ENCODE measurements around the gene AAR2.

The AAR2 gene

GRCh38 chr20:36262440-36262839 is 26.2 kb downstream of the AAR2 start:
- no peak for DNase-seq

DNA sequence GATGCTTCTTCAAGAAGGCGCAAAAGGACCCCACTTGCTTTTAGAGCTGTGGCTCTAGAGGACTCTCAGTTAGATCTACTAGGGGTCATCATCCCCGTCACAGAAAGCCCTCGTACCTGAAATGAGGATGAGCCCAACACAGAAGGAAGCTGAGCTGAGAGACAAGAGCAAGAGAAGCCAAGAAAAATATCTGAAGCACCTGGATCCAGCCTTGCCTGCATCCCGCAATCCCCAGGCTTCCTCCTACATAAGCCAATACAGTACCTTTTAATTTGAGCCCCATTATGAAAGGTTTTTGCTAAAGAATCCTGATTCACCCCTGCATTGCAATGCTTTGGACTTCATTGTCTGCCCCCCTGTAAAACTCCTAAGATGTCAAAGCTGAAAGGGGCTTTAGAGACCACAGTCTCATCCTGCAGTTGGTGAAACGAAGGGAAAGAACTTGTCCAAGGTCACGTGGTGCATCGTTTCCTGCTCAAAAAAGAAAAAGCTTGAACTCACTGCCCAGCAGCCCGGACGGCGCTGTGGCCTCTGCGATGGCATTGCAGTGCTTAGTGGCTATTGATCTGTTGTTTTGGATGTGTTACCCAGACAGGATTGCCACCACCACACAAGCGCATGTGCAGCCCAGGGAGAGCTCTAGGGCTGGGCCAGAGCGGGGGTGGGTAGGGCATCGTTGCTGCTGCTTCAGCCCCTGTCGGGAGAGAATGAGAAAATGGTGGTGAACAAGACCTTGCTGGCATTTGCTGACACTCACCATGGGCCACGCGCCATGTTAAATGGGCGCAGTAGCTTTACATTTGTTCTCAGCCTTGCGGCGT is 28.4 kb downstream of the AAR2 start:
- no peak for DNase-seq

- no peak for DNase-seq
These were observed 29.9 kb downstream of the AAR2 start for GRCh38 chr20:36266189-36266588.

DNA sequence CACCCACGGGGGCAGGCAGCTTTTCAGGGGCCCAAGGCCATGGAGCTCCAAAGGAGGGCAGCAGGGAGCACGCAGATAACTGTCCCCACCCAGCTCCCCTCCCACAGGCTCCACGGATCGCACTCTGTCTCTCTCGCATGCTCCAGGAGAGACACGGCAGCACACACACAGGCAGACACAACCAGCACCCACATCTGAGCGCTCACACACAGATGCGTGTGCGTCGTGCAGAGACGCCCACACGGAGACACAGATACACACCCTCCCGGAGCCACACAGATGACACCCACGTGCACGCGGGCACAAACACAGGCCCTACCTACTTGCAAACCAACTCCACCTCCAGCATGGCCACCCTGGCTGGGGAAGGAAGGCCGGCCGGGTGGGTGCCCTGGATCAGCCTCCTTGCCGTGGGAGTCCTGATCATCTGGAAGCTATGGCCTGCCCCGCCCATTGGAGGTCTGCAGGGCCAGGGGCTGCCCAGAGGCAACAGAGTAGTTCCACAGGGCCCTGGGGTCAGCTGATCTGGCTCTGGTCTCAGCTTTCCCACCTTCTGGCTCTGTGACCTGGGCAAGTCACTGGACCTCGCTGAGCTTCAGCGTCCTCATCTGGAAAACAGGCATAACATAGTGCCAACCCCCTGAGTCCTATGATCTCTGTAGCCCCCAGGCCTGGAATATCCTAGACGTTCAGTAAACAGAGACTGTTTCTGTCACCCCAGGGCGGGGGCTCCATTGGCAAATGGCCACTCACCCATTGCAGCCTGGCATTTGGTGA is 31.5 kb downstream of the AAR2 start:
- peak; percentile 45 for DNase-seq

DNA sequence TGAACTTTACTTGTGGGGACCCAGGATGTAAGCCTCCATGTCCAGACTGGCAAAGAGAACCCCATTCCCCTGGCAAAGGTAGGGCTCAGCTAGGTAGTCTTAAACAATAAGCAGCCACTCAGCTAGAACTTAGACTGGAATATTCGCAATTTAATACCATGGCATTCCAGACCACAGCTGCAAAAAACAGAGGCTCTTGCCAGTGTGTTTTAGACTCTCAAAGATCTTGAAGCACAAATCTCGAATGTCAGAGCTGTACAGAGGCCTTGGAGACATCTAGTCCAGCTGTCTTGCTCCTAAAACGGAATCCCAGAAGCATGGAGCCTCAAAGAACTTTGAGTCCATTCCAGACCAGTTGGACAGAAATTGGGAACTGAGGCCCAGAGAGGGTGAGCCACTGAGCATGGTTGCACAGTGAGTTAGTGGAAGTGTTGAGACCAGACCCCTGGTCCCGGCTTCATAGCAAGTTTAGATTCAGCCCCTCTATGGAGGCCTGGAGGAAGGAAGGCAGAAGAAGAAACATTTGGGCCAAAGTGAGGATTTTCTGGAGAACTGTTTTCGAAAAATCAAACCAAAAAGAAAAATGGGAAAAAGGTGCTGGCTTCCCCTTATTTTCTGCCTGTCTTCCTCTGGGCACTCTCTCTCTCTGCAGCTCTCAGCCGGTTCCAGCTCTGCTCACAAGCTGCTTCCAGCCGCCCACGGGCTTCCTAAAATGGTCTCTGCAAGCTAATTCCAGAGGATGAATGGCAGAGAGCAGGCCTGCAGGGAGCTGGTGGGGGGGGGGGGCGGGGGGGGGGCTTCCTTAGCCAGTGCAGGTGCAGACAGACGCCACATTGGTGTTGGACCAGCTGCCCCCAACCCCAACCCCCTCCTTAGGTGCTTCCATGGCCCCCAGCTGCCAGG is 32.4 kb downstream of the AAR2 start:
- DNase-seq: no peak

GRCh38 chr20:36269507-36269906 is 33.2 kb downstream of the AAR2 start:
- DNase-seq: no peak

DNA sequence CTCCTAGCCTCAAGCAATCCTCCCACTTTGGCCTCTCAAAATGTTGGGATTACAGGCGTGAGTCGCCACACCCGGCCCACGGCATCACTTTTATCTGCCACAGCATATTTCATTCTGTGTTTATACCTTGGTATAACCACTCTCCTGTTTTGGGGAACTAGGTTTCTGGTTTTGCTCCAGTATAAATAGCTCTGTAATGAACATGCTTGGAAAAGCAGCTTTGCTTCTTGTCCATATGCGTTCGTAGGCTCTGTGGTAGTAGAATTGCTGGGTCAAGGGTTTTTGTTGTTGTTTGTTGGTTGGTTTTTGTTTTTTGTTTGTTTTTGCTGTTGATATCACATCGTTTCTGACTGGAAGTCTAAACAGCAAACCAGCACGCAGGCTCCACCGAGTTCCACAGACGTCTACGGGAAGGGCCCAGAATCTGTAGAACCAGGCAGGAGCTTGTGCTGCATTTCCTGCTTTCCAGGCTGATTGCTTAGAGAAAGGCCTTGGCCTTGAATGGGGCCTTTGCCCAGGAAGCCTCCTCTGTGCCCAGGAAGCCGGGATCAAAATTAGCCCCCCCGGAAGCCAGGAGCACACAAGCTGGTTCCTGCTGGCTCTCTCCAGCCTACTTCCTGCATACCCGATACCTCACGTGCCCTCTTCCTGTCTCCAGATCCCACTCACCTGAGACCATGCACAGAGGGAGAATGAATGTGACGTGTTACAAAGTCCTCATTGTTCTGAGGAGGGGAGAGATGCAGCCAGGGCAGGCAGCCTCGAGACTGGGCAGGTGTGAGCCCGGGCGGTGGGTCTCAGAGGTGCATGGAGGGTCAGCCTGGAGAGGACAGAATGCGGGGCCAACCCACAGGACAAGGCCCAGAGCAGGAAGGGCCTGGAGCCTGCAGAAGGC is 34.7 kb downstream of the AAR2 start:
- DNase-seq: no peak

GRCh38 chr20:36271639-36272546 is 35.6 kb downstream of the AAR2 start:
- DNase-seq: no peak

DNA sequence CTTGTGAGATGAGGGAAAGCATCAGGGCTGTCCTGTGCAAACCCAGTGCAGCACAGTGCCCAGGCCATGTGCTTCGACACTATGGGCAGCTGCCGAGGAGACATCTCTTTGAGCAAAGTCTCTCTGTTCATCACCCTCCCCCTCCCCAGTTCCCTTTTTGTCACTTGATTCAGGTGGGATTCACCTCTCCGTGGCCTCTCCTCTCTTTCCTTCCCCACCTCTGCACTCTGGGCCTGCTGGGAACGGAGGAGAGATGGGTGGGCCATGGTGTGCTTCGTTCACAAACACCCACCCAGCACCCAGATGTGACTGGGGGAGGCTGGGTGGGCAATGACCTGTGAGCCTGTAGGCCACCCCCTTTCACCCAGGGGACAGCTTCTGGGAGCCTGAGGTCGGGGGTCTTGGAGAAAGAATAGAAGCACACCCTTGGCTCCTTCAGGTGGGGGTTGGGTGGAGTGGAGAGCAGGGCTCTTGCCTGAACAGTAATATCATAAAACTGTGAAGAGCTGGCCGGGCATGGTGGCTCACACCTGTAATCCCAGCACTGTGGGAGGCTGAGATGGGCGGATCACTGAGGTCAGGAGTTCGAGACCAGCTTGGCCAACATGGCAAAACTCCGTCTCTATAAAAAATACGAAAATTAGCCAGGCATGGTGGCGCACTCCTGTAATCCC is 36.4 kb downstream of the AAR2 start:
- DNase-seq: no peak

DNA sequence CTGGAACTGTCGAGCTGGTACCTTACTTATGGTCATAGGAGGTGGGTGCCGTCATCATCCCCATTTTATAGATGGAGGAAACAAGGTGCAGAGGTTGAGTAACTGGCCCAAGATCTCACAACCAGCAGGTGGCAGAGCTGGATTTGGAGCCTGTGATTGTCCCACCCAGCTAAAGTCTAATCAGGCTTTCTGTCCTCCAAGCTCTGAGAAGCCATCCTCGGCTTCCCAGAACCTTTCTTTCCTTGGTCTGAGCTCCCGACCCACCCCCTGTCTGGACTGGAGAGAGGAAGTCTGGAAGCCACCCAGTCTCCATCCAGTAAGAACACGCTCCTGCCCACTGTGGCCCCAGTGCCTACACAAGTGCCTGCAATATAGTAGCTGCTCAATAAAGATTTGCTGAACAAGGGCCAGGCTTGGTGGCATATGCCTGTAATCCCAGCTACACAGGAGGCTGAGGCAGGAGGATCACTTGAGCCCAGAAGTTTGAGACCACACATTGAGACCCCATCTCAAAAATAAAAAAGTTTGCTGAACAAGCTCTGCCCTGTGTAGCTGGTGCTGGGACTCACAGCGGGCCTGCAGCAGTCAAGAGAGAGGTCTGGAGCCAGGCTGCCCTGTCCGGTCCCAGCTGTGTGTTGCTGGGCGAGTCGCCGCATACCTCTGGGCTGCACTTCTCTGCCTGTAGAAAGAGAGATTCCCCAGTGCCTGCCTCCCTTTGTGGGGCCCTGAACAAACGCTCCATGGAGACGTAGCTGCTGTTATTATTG is 37.3 kb downstream of the AAR2 start:
- DNase-seq: peak; percentile 52

DNA sequence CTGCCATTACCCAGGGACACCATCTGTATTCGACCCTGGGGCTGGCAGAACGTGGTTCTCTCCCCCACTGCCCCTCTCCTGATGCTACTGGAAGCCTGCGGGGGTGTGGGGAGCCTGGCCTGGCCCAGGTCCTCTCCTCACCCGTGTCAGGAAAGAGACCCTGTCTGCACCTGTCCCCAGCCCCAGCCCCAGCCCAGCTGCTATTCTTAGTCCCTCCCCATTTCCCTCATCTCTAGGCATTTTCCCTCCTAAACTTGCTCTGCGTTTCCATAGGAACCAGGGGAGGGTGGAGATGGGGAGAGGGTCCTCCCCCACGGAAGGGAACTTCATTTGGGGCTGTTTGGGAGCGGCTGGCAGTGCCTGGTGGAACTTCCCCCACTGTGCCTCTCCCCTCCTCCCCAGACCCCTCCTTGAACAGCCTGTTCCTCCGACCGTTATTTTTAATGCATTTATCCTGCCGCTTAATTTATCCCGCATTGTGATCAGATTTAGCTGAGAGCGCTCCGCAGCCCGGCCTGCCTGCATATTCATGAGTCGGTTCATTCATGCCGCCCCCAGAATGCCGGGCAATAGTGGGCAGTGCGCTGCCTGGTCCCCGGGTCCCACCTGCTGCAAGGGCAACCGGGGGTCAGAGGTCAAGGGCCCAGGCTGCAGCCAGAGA is 38.0 kb downstream of the AAR2 start:
- DNase-seq: no peak

DNA sequence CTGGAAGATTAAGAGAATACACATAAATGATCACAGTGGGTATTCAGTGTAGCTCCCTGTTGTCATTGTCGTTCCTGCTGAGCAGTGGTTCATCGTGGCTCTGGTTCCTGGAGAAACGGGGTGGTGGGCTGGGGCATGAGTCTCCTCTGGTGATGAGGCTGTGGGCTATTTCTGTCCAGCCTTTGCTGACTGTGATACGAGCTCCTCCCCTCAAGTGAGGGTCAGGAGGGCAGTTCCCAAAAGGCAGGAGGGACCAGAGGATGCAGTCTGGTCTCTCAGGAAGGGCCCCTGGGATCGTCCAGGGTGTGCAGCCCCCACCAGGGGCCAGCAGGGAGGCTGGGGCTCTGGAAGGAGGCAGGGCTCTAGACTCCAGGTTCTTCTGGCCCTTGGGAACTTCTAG is 38.7 kb downstream of the AAR2 start:
- DNase-seq: no peak

DNA sequence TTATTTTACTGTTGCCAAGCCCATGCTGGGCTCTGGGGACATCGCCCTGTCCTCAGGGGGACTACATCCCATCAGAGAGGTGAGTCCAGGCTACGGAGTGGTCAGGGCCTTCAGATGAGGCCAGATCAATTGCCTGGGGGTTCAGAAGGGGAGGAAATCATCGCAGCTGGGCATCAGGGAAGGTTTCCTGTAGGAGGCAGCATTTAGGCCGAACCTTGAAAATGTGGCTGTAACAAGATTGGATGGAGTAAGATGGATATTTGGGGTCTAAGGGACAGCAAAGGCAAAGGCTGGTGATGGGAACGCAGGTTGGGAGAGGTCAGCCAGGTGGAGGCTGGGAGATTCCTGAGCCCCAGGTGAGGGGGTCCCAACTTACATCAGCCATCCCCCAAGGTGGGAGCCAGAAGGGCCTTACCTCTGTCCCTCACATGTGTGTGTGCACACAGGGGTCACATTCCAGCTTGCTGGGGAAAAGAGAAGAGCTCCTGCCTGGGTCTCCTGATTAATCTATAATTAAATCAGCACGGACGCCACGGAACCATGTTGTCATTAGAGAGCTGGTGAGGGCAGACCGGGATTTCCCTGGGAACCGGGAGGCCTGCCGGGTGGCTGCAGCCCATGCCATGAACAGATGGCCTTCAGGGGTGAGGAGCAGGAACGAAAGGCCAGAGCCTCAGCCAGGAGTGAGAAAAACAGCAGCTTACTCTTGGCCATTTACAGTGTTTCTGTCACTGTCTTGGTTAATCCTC is 39.3 kb downstream of the AAR2 start:
- peak; percentile 40 for DNase-seq

DNA sequence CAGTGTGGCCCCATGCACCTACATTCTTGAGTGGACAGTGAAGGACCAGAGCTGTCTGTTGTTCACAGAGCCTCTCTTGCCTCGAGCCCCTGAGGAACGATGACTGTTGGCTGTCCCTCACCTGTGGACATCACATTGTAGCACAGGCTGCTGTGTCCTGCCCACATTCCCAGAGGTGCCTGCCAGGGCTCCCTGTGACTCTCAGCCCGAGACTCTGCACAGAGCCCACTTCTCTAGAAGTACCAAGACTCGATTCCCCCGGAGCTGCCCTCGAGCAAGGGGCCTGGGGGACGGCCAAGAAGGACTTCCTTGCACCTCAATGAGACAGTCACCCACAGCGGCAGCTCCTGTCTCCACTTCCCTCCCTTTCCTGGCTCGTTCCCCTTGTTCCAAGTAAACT is 41.3 kb downstream of the AAR2 start:
- DNase-seq: peak; percentile 49

DNA sequence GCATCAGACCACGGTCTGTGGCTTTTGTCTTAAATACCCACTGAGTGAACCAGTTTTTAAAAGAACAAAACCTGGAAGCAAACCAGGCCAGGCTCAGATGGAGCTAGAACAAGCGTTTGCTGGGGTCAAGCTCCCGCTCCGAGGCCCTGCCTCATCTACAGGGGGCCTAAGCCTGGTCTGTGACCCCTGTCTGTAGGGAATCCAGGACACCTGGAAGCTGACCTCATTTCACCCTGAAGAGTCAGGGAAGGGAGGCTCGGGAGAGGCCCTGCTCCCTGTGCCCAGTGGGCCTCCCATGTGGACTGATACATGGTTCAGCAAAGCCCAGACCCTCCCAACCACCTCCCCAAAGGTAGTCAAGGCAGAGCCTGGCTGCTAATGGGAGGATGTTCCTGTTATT is 43.1 kb downstream of the AAR2 start:
- DNase-seq: peak; percentile 26

DNA sequence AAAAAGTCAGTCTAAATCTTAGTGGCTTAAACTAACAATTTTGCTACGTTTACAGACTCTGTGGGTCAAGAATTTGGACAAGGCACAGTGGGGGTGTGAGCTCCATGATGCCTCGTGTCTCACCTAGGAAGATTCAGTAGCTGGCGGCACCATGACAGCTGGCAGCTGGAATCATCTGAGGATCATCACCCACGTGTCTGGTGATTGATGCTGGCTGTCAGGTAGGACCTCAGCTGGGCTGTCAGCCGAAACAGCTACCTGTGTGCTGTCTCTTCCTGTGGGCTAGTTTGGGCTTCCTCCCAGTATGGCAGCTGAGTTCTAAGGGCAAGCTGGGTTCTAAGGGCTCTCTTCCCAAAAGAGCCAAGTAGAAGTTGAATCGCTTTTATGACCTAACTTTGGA is 43.5 kb downstream of the AAR2 start:
- DNase-seq: no peak

GRCh38 chr20:36281785-36282380 is 45.6 kb downstream of the AAR2 start:
- peak; percentile 33 for DNase-seq

GRCh38 chr20:36284751-36285150 is 48.5 kb downstream of the AAR2 start:
- no peak for DNase-seq

Data from activated CD8-positive, alpha-beta memory T cell treated with anti-CD3 and anti-CD28 coated beads for 24 hours (primary cell).